SIG-M5 (cell line): ENCODE data around the gene MYL5.
"Not testable (repeated sequence)": the region's sequence is repeated elsewhere in the genome, so short reads cannot be mapped to it uniquely, and the experiment has no call there.

Experiments used
- DNase-seq: peaks from one replicate; lab custom pipeline; 2025; lab: John Stamatoyannopoulos, UW

MYL5 gene

GRCh38 chr4:656436-657337, 17.7 kb upstream of the MYL5 start:
- DNase-seq: no peak

- DNase-seq: no peak
Measured at GRCh38 chr4:657338-657833, 17.0 kb upstream of the MYL5 start.

GRCh38 chr4:657834-658667, 16.3 kb upstream of the MYL5 start:
- no peak for DNase-seq

- DNase-seq: no peak
Measured at GRCh38 chr4:658681-659667, 15.4 kb upstream of the MYL5 start.

GRCh38 chr4:659851-660250, 14.5 kb upstream of the MYL5 start:
- no peak for DNase-seq

GRCh38 chr4:660401-660800, 13.9 kb upstream of the MYL5 start:
- no peak for DNase-seq

GRCh38 chr4:661231-661630, 13.1 kb upstream of the MYL5 start:
- DNase-seq: no peak

- DNase-seq: no peak
Measured at GRCh38 chr4:661881-662761, 12.2 kb upstream of the MYL5 start.

- no peak for DNase-seq
Measured at GRCh38 chr4:663046-663437, 11.3 kb upstream of the MYL5 start.

GRCh38 chr4:663438-664428, 10.6 kb upstream of the MYL5 start:
- DNase-seq: no peak

GRCh38 chr4:664713-665231, 9.6 kb upstream of the MYL5 start:
- no peak for DNase-seq

GRCh38 chr4:665381-665750, 9.0 kb upstream of the MYL5 start:
- no peak for DNase-seq

- no peak for DNase-seq
Measured at GRCh38 chr4:665751-666435, 8.4 kb upstream of the MYL5 start.

GRCh38 chr4:666436-666810, 7.9 kb upstream of the MYL5 start:
- no peak for DNase-seq

GRCh38 chr4:666822-667544, 7.4 kb upstream of the MYL5 start:
- DNase-seq: no peak

GRCh38 chr4:667545-667925, 6.8 kb upstream of the MYL5 start:
- no peak for DNase-seq

- not testable (repeated sequence) for DNase-seq
Measured at GRCh38 chr4:668219-668618, 6.1 kb upstream of the MYL5 start.
